IPS DF 4.7 (cell line): ENCODE measurements around the gene PXYLP1.

Experiments used
- DNase-seq: peaks from one replicate; pipeline ENCODE4 v3.0.0-alpha.2; 2013; ENCODE audit warnings: low spot score; ENCODE audit errors: extremely low read depth

The PXYLP1 gene

DNA sequence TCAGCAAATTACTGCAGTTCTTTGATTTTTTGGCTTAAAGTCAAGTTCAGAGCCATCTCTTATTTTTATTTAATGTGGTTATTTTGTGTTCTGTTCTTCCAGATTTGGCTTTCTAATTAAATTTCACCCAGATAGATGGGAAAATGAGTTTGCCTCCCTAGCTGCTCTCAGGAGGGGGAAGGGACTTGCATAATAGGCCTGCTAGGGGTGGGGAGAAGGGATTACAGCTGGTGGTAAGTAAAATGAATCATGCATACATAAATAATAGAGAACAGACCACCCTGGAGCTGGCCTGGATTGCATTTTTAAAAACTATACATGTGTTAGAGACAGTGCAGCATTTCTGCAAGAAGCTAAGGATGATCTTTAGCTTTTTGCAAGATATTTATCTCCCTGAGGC lies 3.9 kb upstream of the PXYLP1 start:
- no peak for DNase-seq

DNA sequence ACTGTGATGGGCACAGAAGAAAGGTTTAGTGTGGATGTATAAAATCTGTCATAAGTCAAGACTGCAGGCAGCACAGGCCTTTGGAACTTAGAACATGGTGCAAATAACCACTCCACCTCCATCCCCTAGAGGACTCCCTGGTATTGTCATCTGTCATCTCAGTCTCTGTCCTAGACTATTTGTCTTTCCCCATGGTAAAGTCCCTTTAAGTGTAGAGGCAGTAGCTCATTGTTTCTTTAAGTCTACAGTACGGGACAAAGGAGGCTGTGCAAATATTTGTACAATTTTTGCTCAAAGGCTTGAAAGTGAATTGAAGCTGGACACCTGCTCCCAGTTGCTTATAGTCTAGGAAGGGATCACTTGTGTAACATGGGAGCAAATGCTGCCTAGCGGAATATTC lies 3.2 kb upstream of the PXYLP1 start:
- no peak for DNase-seq

DNA sequence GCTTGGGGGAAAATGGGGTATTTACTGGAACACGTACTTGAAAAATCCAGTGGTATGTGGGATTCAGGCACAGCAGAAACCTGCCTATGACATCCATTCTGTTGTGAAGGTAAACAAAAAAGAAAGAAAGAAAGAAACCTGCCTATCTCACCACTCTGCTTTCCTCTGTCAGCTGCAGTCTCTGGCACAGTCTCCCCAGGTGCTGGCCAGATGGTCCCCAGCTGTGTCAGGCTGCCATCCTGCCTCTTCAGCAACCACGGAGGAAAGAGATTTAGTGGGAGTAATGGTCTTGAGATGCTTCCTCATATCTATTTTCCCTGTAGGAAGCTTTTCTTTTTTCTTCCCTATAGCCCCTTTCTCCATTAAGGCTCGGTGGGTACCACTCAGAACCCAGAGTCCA lies 2.5 kb upstream of the PXYLP1 start:
- no peak for DNase-seq

DNA sequence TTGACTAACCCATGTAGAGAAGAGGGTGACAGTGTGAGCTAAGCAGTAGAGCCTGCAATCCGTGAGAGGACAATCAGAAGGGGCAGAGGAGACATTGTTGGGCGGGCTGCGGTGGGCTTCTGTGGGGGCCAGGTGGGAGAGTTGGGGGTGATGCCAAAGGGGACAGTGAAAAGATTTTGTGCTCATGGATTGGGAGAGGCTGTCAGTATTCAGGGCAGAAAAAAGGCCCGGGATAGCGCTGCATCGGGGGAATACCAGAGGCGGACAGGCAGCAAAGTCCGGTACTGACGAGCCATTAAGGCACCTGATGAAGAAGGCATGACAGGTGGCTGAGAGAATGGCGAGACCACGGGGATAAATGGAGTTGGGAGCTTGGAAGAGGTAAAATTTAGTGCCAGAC lies 1.3 kb upstream of the PXYLP1 start:
- no peak for DNase-seq

DNA sequence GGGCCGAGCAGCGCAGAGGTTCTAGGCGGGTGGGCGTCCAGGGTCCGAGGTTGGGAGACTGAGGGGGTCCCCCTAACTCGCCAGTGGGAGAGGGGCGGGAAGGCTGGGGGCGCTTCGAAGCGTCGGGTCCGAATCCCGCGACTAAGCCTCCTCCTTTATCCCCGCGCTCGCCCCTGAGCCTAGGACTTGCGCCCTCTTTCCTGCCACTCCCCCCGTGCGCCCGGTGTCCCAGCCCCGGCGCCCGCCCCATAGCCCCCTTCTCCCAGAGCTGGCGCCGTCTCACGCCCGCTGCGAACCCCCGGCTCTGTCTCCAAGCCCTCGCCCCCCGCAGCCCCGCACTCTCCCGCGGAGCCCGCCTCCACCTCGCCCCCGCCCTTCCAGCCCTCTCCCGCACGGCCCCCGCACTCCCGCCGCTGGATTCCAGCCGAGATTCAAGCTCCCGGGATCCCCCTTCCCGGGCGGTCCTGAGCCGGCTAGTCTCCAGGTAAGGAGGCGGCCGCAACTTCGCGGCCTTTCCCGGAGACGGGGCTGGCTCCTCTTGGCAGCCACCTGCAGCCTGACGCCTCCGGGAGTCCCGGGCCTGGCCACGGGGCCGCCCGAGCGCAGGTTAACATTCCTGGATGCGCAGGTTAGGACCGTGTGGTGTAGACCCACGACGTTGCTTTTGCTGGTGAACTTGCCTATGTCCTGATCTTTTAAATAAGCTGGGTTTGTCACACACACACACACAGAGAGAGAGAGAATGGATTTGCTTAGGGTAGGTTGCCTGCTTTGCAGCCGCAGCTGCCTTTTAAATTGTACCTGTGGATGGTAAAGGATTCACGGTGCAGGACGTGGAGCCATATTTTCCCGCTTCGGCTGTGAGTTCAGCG lies 563 bp downstream of the PXYLP1 start:
- no peak for DNase-seq

DNA sequence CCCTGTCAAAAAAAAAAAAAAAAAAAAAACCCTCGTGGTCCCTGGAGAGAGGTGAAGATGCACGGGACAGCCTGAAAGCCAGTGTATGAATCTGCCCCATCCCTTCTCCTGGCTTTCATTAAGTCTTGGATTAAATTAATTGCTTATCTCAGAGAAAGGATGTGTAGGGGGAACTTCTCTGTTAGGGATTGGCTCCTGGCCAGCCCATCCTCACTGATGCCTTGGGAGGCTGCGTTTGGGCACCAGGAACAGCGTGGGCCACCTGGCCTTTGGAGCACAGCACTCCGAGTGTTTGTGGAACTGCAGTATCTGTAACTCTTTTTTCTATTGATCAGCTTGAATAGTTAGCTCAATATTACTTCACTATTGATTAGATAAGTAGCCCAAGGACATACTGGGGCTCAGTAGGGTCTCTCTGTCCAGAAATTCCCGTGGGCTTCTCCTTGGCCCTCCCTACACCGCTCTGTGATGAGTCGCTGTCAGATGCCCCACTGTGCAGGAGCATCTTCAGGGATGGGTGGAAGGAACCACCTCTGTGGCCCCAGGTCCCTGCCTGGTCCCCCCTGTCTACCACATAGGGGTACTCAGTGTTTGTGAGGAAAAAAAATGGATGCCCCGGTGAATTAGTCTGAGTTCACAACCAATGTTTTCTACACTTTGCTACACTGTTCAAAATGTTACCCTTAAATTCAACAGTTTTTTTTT lies 2.0 kb downstream of the PXYLP1 start:
- DNase-seq, result no peak

DNA sequence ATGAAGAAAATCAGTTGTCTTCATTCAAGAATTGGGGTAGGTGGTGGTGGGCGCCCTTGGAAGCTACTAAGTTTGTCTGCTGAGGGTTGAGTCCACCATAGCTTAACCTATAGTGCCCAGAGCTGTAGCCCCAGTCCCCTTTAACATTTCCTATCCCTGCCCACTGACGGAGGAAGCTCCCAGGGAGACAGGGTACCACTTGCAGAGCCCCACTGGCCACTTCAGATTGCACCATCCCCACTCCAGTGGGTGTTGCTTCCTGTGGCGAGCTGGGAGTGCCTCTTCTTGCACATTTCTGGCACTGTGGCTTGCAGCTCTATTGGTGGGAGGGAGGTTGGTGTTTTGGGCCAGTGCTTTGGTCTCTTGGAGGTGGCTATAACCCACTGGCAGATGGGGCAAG lies 2.7 kb downstream of the PXYLP1 start:
- no peak for DNase-seq

DNA sequence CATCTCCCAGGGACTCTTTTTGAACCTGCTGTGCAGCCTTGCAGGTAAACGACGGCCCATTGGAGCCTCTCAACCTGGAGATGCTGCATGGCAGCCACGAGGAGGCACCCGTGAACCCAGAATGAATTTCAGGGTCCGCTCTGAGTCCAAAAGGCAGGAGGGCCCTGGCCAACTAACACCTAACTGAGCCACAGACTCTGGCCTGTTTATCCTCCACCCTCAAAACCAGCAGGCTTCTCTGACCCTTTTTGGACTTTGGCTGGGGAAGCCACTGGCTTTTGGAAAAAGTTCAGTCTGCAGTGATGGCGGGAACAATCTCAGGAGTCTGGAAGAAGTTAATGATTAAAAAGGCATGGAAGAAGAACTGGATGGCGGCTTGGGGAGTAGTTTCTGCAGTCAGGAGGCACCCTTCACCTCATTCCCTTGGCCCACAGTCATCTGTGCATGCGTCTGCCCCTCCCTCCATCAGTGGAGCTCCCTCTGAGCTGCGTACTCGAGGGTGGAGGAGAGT lies 4.1 kb downstream of the PXYLP1 start:
- DNase-seq, result no peak

DNA sequence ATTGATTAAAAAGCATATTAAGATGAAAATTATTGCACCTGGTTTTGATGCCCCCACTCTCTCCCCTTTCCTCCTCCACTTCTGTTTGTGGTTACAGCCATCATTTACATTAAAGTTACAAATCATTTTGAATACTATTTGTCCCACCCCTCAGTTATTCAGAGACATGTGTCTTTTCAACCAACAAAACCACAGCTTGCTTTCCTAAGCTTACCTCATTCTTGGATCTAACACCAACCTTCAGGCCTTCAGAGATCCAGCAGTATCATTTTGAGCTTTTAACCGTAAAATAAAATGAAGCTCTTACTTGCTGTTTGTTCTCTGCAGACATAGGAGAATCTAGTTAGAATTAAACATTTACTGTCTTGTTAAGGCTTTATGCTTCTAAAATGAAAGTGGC lies 4.7 kb downstream of the PXYLP1 start:
- DNase-seq, result no peak

DNA sequence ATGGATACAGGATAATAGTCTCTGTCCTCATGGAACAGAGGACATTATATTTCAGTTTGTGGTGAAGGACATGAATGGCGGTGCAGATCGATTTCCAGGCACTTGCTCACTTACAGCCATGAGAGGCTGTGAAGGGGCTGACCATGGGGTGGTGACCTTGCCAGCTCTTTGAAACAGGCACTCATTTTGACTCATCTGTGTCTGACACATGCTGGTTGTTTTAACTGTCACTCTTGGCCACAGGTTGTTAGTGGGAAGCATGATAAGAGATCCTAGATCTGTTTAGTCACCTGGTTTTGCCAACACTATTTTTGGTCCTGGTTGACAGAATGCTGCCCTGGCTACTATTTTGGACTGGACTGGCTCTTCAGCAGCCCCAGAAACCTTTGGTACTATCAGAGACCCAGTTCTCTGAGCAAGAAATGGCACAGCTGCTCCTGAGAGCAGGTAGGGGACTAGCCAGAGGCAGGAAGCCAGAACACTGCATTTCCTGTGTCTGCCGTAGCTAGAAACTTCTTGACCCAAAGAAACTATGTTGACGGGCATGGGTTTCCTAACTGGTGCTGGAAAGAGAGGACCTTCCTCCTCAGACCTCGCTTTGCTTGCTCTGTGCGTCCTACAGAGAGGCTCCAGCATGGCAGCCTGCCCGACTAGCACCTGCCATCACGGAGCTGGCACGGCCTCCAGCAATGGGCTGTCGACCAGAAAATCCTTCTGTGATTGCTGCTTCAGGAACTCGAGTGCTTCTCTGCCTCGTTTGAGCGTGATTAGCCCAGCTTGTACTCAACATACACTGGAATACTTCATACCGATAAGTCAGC lies 6.3 kb downstream of the PXYLP1 start:
- DNase-seq, result no peak

DNA sequence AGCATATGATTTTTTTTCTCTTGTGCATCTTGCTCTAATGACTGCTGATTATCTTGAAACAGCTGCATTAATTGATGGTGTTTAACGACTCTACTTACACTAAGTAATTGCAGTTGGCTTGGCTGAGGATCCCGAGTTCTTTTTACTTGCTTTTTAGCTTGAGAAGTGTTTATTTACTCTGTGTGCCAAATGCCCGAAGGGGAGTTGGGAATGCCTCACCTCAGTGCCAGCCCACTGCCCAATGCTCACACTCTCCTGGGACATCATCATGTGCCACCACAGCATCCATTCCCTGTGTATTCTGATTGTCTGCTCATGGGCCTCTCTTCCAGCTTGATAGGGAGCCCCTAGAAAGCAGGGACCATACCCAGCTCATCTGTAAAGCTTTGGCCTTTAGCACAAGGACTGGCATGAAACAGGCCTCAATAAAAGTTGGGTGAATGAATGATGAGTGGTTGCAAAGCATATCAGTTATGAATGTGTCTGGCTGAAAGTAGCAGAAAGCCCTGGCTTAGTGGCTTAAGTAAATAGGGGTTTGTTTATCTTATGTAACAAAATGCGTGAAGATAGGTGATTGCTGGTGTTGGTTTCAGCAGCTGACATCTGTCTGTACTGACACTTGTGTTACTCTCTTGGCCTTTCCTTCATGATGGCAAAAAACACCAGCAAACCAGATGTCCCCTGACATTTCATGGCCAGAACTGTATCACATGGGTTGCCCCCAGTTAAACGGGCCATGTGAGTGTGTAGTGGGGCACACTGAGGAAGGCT lies 8.1 kb downstream of the PXYLP1 start:
- no peak for DNase-seq

DNA sequence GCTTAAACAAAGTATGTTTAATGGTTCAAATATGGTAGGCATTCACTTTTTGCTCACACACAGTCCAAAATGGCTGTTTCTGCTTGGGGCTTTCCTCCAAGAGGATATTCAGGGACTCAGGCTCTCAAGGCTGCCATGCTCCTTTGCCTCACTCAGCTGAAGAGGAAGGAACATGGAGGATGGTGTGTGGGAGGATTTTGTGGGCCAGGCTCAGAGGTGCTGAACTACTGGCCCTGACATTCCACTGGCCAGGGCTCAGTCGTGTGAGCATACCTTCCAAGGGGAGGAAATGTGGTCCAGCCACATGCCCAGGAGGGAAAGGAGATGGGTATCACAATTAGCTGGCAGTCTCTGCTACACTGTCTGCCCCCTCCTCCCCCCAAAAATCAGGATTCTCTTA lies 8.7 kb downstream of the PXYLP1 start:
- no peak for DNase-seq

DNA sequence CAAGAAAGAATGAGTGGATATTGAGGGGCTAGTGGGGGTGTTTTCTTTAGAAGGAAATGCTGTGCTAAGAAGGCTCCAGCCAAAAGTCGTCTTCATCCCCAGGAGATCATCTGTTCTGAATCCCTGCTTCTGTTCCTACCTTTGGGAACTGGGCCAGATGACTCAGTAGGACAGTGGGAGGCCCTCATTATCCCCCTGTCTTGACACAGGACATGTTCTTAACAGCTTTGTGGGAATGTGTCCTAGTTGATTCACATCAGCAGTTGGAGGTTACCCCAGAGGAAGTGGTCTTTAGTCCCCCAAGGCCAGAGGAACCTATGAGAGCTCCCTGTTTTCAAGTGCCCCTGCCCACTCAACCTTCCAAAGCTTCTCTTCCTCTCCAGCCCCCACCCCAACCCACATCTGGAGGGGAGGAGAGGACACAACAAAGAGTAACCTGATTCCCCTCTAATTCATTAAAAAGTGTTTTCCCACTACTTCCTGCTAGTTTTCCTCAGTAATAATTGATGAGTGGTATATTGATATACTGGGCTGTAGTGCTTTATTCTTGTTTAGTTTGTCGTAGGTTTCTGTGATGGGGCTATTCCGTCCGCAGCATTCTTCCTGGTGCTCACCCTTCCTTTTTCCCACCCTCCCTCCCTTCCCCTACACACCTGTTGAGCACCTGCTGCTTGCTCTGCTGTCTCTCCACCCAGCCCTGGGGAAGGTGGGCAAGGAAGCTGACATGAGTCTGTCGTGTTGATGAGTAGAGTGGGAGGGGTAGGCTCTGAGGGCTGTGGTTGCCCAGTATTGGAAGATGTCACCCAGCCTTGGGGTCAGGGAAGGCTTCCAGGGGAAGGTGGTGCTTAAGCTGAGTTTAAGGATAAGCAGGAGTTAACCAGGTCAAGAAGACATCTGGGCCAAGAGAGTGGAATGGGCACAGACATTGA lies 9.3 kb downstream of the PXYLP1 start:
- DNase-seq, result no peak

DNA sequence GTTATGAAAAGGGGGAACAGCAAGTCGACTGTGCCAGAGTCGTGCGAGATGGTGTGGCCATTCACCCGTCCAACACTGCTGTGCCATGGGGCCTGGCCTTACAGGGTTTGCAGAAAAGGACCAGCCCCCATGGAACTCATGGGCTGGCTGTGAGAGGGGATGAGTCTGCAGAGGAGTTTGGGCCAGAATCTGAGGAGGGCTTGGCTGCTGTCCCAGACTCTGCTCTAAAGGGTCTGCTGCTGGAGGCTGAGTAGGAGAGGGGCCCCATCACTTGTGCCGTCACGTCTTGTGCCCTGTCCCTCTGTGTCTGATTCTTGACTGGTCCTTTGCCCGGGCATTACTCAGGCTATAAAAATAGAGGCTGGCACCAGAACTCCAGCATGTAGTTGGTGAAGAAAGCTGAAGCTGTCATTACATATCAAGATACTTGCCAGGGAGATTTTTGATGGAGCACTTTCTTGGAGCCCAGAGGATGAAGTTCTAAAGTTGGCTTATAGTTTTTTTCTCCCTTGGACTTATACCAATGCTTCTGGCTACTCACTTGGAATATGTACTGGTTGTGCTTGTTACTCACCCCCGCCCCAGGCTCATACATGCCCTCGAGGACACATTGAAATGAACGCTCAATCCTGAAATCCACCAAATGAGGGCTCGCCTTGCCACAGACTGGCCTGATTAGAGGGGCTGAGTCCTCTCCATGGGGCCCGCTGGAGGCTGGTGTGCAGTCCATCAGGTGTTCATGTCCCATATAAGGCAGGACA lies 10.2 kb downstream of the PXYLP1 start:
- no peak for DNase-seq

DNA sequence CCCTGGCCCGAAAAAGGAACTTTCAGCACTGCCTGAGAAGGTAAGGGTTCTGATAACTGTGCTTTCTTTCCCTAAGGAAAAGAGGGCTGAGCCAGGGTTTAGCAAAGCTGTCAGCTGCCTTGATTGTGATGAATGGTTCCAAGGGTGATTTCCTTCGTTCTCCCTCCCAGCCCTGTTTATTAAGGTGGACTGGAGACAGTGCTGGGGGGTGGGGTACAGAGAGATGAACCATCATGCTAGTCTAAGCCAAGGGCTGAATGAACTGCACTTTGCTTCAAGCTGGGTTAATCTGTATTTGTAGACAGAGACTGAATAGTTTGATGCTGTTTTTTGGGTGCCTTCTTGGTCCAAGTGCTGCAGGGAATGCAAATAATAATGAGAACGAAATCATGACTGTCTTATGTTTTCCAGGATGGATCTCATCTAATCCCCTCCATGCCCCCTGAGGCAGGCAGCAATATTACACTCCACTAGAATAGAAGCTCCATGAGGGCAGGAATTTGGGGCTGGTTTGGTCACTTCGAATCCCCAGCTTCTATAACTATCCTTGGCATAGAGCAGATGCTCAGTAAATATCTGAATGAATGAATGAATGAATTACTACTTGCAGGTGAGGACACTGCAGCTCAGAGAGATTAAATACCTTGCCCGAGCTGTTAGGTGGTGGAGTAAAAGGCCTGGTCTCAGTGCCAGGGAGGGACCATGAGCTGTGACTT lies 10.9 kb downstream of the PXYLP1 start:
- DNase-seq, result no peak

DNA sequence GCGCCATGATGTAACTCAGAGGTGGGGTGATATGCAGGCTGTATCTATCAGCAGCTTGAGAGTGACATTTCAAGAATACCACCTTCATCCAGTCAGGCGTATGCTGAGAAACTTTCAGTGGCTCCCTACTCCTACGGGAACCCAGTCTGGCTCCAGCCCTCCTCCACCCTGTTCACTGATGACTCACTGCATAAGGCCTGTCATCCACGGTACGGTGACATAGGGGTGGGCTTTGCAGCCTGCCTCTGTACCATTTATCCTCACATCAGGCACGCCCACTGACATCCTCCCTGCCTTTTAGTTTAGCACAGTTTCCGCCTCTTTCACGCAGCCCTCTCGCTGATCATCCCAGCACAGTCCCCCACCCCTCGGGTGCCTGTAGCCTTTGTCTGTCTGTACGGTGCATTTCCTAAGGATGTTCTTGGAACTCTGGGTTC lies 11.7 kb downstream of the PXYLP1 start:
- no peak for DNase-seq

DNA sequence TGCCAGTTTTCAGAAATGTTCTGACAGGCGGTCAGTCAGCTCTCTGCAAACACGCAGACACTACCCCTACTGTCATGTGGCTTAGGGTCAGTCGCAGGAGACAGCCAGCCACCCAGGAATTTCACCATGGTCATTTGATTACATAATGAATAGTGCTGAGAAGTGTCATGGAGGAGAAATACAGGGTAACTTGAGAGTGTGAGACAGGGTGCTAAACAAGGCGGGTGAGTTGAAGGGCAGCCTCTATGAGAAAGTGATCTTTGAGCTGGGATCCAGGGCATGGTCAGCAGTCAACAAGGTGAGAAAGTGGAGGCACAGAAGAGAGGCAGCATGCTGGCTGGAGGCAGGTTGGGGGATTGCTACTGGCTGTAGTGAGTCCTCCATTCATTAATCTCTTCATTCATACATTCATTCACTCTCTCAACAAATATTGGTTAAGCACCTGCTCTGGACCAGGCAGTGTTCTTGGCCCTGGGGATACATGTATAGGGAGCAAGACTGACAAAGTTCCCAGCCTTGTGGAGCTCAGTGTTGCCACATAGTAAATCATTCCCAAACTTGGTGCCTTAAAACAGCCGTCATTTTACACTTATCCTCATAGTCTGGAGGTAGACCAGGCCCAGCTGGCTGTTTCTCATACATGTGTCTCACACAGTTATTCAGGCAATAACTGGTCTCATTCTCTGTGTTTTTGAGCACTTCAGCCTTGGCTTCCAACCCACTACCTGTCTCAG lies 14.8 kb downstream of the PXYLP1 start:
- DNase-seq, result no peak

DNA sequence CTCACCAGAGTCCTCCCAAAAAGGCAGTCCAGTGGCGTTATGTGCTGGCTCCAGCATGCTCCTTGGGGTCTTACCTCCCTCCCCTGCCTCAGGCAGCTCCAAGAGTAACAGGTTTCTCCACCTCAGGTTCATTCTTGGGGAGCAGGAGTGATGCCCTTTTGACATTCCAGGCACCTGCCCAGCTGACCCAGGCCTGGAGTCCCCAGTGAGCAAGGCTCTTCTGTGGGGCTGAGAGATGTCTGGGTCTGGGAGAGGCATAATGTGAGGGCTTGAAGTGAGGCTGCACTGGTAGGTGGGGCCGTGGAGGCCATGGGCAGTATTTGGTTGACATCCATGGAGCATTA lies 15.3 kb downstream of the PXYLP1 start:
- no peak for DNase-seq
